CD8-positive, alpha-beta memory T cell (primary cell): ENCODE data around the gene GATA6. TPM values are rescaled to one million over a fixed set of nuclear protein-coding genes. Genes with fewer than 3 reads are reported as not detected.

Experiments
- CTCF ChIA-PET: fragments of 350-600 bp; sonication (Branson Sonifier 250); formaldehyde crosslinking; loops from one replicate; lab custom pipeline; 2021; ENCODE audit warnings: antibody characterized with exemption; lab: Charles Lee
- POLR2A ChIA-PET: fragments of 350-600 bp; sonication (Branson Sonifier 250); formaldehyde crosslinking; loops from one replicate; lab custom pipeline; 2021; ENCODE audit warnings: antibody characterized with exemption; lab: Charles Lee
- DNase-seq, 5 donors: peaks; one replicate each; pipeline versions ENCODE4 v3.0.0 to v3.0.0-alpha.2; 2020 to 2022; ENCODE audit warnings: mixed read lengths in 1 of 5
- H3K27ac ChIP-seq: one replicate; pipeline ENCODE4 v1.7.0; 2013; ENCODE audit warnings: low read depth, mild to moderate bottlenecking, low read length, moderate library complexity
- H3K27me3 ChIP-seq: 2 replicates; pipeline ENCODE4 v1.7.0; 2013; ENCODE audit warnings: low read length, mild to moderate bottlenecking; ENCODE audit not compliant: insufficient read depth, poor library complexity, severe bottlenecking
- H3K36me3 ChIP-seq: 2 replicates; pipeline ENCODE4 v1.7.0; 2013; ENCODE audit warnings: mild to moderate bottlenecking, low read length, moderate library complexity; ENCODE audit not compliant: insufficient read depth
- H3K4me1 ChIP-seq: 2 replicates; pipeline ENCODE4 v1.7.0; 2013; ENCODE audit warnings: mild to moderate bottlenecking, low read length, moderate library complexity; ENCODE audit not compliant: insufficient read depth
- H3K4me3 ChIP-seq: 2 replicates; pipeline ENCODE4 v1.7.0; 2013; ENCODE audit warnings: mild to moderate bottlenecking, low read length
- H3K9me3 ChIP-seq: 2 replicates; pipeline ENCODE4 v1.7.0; 2013; ENCODE audit warnings: mild to moderate bottlenecking, low read length
- H3K27ac Mint-ChIP-seq, 8 donors: one replicate each; pipeline ENCODE4 v1.8.0; 2020 to 2021; ENCODE audit warnings: mixed read lengths in 8 of 8, mild to moderate bottlenecking in 6 of 8, inconsistent platforms in 3 of 8, moderate library complexity in 3 of 8
- H3K27me3 Mint-ChIP-seq, 2 donors: one replicate each; pipeline ENCODE4 v1.8.0; 2020 to 2021; ENCODE audit warnings: mixed read lengths in 2 of 2, mild to moderate bottlenecking in 1 of 2, moderate library complexity in 1 of 2
- H3K36me3 Mint-ChIP-seq, 3 donors: one replicate each; pipeline ENCODE4 v1.8.0; 2020 to 2021; ENCODE audit warnings: mixed read lengths in 3 of 3, inconsistent platforms in 1 of 3, mild to moderate bottlenecking in 1 of 3
- H3K4me1 Mint-ChIP-seq, 3 donors: one replicate each; pipeline ENCODE4 v1.8.0; 2020 to 2021; ENCODE audit warnings: mixed read lengths in 3 of 3, inconsistent platforms in 1 of 3, mild to moderate bottlenecking in 1 of 3
- H3K4me3 Mint-ChIP-seq, 7 donors: one replicate each; pipeline ENCODE4 v1.8.0; 2020 to 2021; ENCODE audit warnings: mixed read lengths in 7 of 7, mild to moderate bottlenecking in 6 of 7, moderate library complexity in 4 of 7, inconsistent platforms in 2 of 7
- H3K9me3 Mint-ChIP-seq, 5 donors: one replicate each; pipeline ENCODE4 v1.8.0; 2020 to 2022; ENCODE audit warnings: mixed read lengths in 5 of 5, mild to moderate bottlenecking in 3 of 5, moderate library complexity in 2 of 5, inconsistent platforms in 1 of 5
- polyA plus RNA-seq: library from polyadenylated mRNA; unstranded; fragments of 300-500 nt; fragmentation: Illumina TruSeq; gene quantifications from one replicate; pipeline ENCODE4 v1.2.3, GENCODE V29; 2021
- total RNA-seq, 2 experiments: library from RNA; stranded (reverse); gene quantifications; one replicate each; pipeline ENCODE4 v1.2.3, GENCODE V29; 2021

The GATA6 gene
- total and polyA plus RNA-seq, 3 experiments from 2014 or later = 0.04 to 0.32 (median 0.11) TPM

DNA sequence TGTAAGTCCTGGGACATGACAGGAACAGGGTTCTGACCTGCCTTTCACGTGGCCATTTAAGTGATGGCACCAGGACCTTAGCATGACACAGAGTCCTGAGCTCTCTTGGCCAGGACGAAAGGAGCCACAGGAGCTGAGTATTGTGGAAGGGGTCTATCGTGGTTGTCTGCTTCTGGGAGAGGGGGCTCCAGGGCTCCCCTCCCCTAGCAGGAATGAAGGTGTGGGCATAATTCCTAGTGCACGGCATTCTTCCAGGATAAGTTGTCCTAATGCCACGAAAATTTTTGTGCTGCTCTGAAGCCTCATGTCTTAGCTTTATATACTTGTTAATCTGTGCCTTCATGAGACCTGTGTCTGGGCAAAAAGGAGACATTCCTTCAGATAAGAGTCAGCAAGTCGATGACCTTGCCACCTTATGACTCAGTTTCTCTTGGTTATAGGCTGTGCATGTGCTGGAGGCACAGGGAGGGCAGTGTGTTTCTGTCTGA, 17.1 kb downstream of the GATA6 start:
- ChIA-PET POLR2A (no interaction called here), CTCF (no interaction called here)
- H3K4me1 Mint-ChIP-seq = peaks cover 0 to 5% (median 3%) of the 10 kb centered on the region in 3 donors
- H3K4me3 ChIP-seq = no peak overlapping the region
- H3K27ac Mint-ChIP-seq = no peak overlapping the region
- H3K27ac ChIP-seq = no peak overlapping the region
- H3K4me1 ChIP-seq = no peaks in the 10 kb centered on the region
- no peaks in the 10 kb centered on the region for H3K36me3 ChIP-seq
- no peaks in the 10 kb centered on the region for H3K9me3 ChIP-seq
- H3K27me3 Mint-ChIP-seq = peaks cover 22 to 35% of the 10 kb centered on the region in 2 donors
- no peaks in the 10 kb centered on the region for H3K9me3 Mint-ChIP-seq
- peaks cover 0 to 3% (median 0%) of the 10 kb centered on the region in 3 donors for H3K36me3 Mint-ChIP-seq
- DNase-seq = no peak
- no peaks in the 10 kb centered on the region for H3K27me3 ChIP-seq
- no peak overlapping the region for H3K4me3 Mint-ChIP-seq

DNA sequence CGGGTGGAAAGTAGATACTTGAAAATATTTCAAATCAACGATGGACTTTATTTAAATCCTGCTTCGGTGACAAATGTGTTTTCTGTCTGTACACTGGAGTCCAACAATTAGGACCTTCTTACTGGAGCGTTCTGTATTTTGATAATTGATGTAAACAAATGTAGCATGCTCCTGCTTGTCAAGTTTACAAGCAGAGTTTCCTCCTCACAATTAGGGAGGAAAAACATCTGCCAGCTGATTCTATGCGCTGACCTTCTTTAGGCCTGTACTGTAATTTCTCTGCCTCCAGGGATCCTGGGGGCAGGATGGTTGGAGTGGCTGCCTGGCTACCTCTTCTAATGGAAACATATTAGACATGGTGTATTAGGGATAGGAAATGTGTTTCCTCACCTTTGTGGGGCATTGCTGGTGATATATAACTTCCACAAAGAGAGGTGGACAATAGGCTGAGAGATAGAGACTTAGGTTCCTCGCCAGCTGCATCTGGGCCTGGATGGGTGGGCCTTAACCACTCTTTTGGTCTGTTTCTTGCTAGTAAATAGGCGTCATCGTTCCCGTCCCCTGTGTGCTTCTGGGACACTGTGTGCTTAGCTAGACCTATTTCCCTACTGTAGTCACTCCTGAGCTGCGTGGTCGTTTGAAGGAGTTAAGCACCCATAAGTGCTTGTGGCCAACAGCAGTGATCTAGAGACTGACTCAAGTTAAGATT, 19.3 kb downstream of the GATA6 start:
- ChIA-PET POLR2A (no interaction called here), CTCF (no interaction called here)
- Histone ChIP-seq H3K9me3 (no peaks in the 10 kb centered on the region), H3K27me3 (no peaks in the 10 kb centered on the region), H3K27ac (no peak overlapping the region), H3K36me3 (no peaks in the 10 kb centered on the region), H3K4me3 (no peak overlapping the region), H3K4me1 (no peaks in the 10 kb centered on the region)
- DNase-seq = no peak
- no peaks in the 10 kb centered on the region for H3K9me3 Mint-ChIP-seq
- H3K36me3 Mint-ChIP-seq = peaks cover 0 to 3% (median 0%) of the 10 kb centered on the region in 3 donors
- H3K4me3 Mint-ChIP-seq = no peak overlapping the region
- H3K4me1 Mint-ChIP-seq = peaks cover 0 to 5% (median 3%) of the 10 kb centered on the region in 3 donors
- H3K27me3 Mint-ChIP-seq = peaks cover 29 to 30% of the 10 kb centered on the region in 2 donors
- H3K27ac Mint-ChIP-seq = no peak overlapping the region

- peaks cover 0 to 3% (median 0%) of the 10 kb centered on the region in 3 donors for H3K36me3 Mint-ChIP-seq
Measured at GRCh38 chr18:22189449-22190166, 20.2 kb downstream of the GATA6 start.

GRCh38 chr18:22191346-22191695, 21.9 kb downstream of the GATA6 start:
- no peaks in the 10 kb centered on the region for H3K4me1 ChIP-seq
- H3K9me3 ChIP-seq = no peaks in the 10 kb centered on the region
- no peak overlapping the region for H3K27ac ChIP-seq
- Mint-ChIP-seq H3K27me3 (peaks cover 24 to 38% of the 10 kb centered on the region in 2 donors), H3K9me3 (no peaks in the 10 kb centered on the region), H3K4me3 (no peak overlapping the region), H3K4me1 (peaks cover 0 to 5% (median 3%) of the 10 kb centered on the region in 3 donors), H3K27ac (no peak overlapping the region), H3K36me3 (peaks cover 0 to 3% (median 0%) of the 10 kb centered on the region in 3 donors)
- CTCF ChIA-PET = interaction anchor here (0.9 kb wide), 1 partner anchor 368 kb away, joined by 3 read pairs; no protein-coding TSS in a partner anchor
- H3K27me3 ChIP-seq = no peaks in the 10 kb centered on the region
- DNase-seq = no peak
- H3K4me3 ChIP-seq = no peak overlapping the region
- no peaks in the 10 kb centered on the region for H3K36me3 ChIP-seq
- POLR2A ChIA-PET = no interaction called here

More at GRCh38 chr18:22189449-22190166, 20.2 kb downstream of the GATA6 start:
- no peaks in the 10 kb centered on the region for H3K9me3 Mint-ChIP-seq
- H3K27me3 Mint-ChIP-seq = peaks cover 31 to 33% of the 10 kb centered on the region in 2 donors
- H3K4me3 Mint-ChIP-seq = no peak overlapping the region
- no peak for DNase-seq
- Histone ChIP-seq H3K36me3 (no peaks in the 10 kb centered on the region), H3K27ac (no peak overlapping the region), H3K4me1 (no peaks in the 10 kb centered on the region), H3K9me3 (no peaks in the 10 kb centered on the region), H3K27me3 (no peaks in the 10 kb centered on the region), H3K4me3 (no peak overlapping the region)
- H3K27ac Mint-ChIP-seq = no peak overlapping the region
- CTCF ChIA-PET = no interaction called here
- POLR2A ChIA-PET = no interaction called here
- peaks cover 0 to 5% (median 3%) of the 10 kb centered on the region in 3 donors for H3K4me1 Mint-ChIP-seq

DNA sequence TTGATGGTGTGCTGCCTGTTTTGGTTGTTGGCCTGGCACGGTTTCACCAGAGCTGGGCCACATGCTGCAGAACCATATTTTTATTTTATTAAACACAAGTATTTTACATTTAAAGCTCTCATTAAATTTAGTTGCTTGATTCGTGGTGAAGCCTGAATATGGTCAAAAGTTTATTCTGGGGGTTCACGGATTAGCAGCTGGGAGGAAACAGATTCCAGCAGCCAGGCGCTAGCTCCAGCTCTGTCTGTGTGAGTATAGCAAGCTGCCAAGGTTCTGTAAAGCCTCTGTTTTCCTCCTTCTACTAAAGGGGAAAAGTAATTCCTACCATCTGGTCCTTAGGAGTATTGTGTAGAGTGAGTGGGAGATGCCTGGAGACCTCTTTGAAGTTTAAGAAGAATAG, 22.5 kb downstream of the GATA6 start:
- Mint-ChIP-seq H3K27me3 (peaks cover 24 to 37% of the 10 kb centered on the region in 2 donors), H3K36me3 (peaks cover 0 to 3% (median 0%) of the 10 kb centered on the region in 3 donors), H3K9me3 (no peaks in the 10 kb centered on the region), H3K27ac (no peak overlapping the region), H3K4me3 (no peak overlapping the region), H3K4me1 (peaks cover 0 to 5% (median 3%) of the 10 kb centered on the region in 3 donors)
- H3K9me3 ChIP-seq = no peaks in the 10 kb centered on the region
- no peak overlapping the region for H3K27ac ChIP-seq
- H3K4me3 ChIP-seq = no peak overlapping the region
- no peak for DNase-seq
- no peaks in the 10 kb centered on the region for H3K36me3 ChIP-seq
- no peaks in the 10 kb centered on the region for H3K27me3 ChIP-seq
- no peaks in the 10 kb centered on the region for H3K4me1 ChIP-seq
- POLR2A ChIA-PET = interaction anchor here (0.6 kb wide), 1 partner anchor 95 kb away, joined by 5 read pairs; no protein-coding TSS in a partner anchor
- CTCF ChIA-PET = no interaction called here

DNA sequence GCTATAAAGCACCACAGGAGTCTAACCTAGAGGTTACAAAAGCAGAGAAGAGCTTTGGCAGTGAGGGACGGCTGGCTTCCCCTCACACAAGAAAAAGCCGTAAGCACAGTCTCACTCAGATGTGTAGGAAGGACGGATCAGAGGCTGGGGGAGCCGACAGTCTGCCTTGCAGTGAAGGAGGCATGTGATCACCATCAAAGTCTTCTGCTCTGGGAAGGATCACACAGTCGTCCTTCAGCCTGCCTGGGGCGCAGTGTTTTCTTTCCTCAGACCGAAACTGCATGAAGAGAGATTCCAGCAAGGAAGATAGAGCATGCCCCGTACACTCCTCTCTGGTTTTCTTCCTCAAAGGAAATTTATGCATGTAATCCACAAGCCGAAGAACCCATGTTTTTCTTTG, 24.1 kb downstream of the GATA6 start:
- Mint-ChIP-seq H3K4me3 (no peak overlapping the region), H3K36me3 (no peaks in the 10 kb centered on the region), H3K27me3 (peaks cover 29 to 40% of the 10 kb centered on the region in 2 donors), H3K9me3 (no peaks in the 10 kb centered on the region), H3K27ac (no peak overlapping the region), H3K4me1 (peaks cover 0 to 5% (median 3%) of the 10 kb centered on the region in 3 donors)
- H3K27ac ChIP-seq = peak overlapping the region; percentile 33
- no peak for DNase-seq
- H3K4me3 ChIP-seq = no peak overlapping the region
- no peaks in the 10 kb centered on the region for H3K27me3 ChIP-seq
- CTCF ChIA-PET = interaction anchor here (1.5 kb wide), 1 partner anchor 23 kb away, joined by 3 read pairs; no protein-coding TSS in a partner anchor
- H3K9me3 ChIP-seq = no peaks in the 10 kb centered on the region
- POLR2A ChIA-PET = no interaction called here
- H3K36me3 ChIP-seq = no peaks in the 10 kb centered on the region
- no peaks in the 10 kb centered on the region for H3K4me1 ChIP-seq

GRCh38 chr18:22194151-22194598, 24.8 kb downstream of the GATA6 start:
- H3K4me3 Mint-ChIP-seq = no peak overlapping the region
- H3K4me1 Mint-ChIP-seq = peaks cover 0 to 5% (median 3%) of the 10 kb centered on the region in 3 donors
- H3K27me3 Mint-ChIP-seq = peaks cover 29 to 42% of the 10 kb centered on the region in 2 donors
- Histone ChIP-seq H3K4me1 (no peaks in the 10 kb centered on the region), H3K27ac (peak overlapping the region; percentile 33), H3K9me3 (no peaks in the 10 kb centered on the region), H3K36me3 (no peaks in the 10 kb centered on the region), H3K4me3 (no peak overlapping the region), H3K27me3 (no peaks in the 10 kb centered on the region)
- no peak for DNase-seq
- CTCF ChIA-PET = interaction anchor here (1.5 kb wide), 1 partner anchor 23 kb away, joined by 3 read pairs; no protein-coding TSS in a partner anchor
- H3K9me3 Mint-ChIP-seq = no peaks in the 10 kb centered on the region
- H3K36me3 Mint-ChIP-seq = no peaks in the 10 kb centered on the region
- POLR2A ChIA-PET = no interaction called here
- H3K27ac Mint-ChIP-seq = no peak overlapping the region

- ChIA-PET POLR2A (no interaction called here), CTCF (interaction anchor here (1.5 kb wide), 1 partner anchor 24 kb away, joined by 3 read pairs; no protein-coding TSS in a partner anchor)
- no peak overlapping the region for H3K4me3 Mint-ChIP-seq
Measured at GRCh38 chr18:22195052-22195451, 25.7 kb downstream of the GATA6 start.

More at GRCh38 chr18:22195052-22195451, 25.7 kb downstream of the GATA6 start:
- Histone ChIP-seq H3K36me3 (no peaks in the 10 kb centered on the region), H3K9me3 (no peaks in the 10 kb centered on the region), H3K4me1 (no peaks in the 10 kb centered on the region), H3K4me3 (no peak overlapping the region), H3K27ac (no peak overlapping the region), H3K27me3 (no peaks in the 10 kb centered on the region)
- no peak for DNase-seq
- Mint-ChIP-seq H3K36me3 (no peaks in the 10 kb centered on the region), H3K27me3 (peaks cover 34 to 41% of the 10 kb centered on the region in 2 donors), H3K27ac (no peak overlapping the region), H3K9me3 (no peaks in the 10 kb centered on the region), H3K4me1 (peaks cover 0 to 5% (median 3%) of the 10 kb centered on the region in 3 donors)
